K562 (cell line): ENCODE measurements around the gene CAMK2D. TPM values are rescaled to one million over a fixed set of nuclear protein-coding genes. Genes with fewer than 3 reads are reported as not detected.

Source experiments
- ATAC-seq: fragments of 200-7000 bp; cut with Tn5 transposase; 3 replicates; pipeline ENCODE4 v1.9.1; 2020; ENCODE audit warnings: moderate library complexity
- BruUV-seq: library from RNA; stranded (reverse); fragments of 400-500 nt; replicated peaks from 2 replicates; lab custom pipeline; 2021; lab: Mats Ljungman, UMichigan
- CTCF ChIA-PET: fragments of 300-600 bp; formaldehyde crosslinking; extraction: SDS; loops from one replicate; lab custom pipeline; 2021; ENCODE audit warnings: low intra/inter-chr PET ratio; lab: Yijun Ruan, JAX
- POLR2A ChIA-PET: fragments of 300-600, 350-650 bp; sonication (Branson Sonifier 250); formaldehyde crosslinking; extraction: SDS; loops from one replicate; lab custom pipeline; 2021; ENCODE audit warnings: antibody characterized with exemption, inconsistent platforms; lab: Yijun Ruan, JAX
- DNase-seq, 4 experiments: peaks; one replicate each; pipeline versions ENCODE4 v3.0.0 to v3.0.0-alpha.2; 2011 to 2018; ENCODE audit warnings: low spot score in 3 of 4, mixed read lengths in 3 of 4; ENCODE audit errors: extremely low read depth in 1 of 4
- FAIRE-seq: peaks from 2 replicates; lab custom pipeline; 2011; peaks lifted over from hg19 to GRCh38; lab: Jason Lieb, UNC
- H2AFZ ChIP-seq: 2 replicates; pipeline ENCODE4 v1.6.0; 2011; ENCODE audit warnings: low read depth, low read length, control low read depth, inconsistent platforms
- H3K27ac ChIP-seq: fragments of 200-600 bp; 3 replicates; pipeline ENCODE4 v1.8.0; 2011; ENCODE audit warnings: low read depth, mild to moderate bottlenecking, control low read depth, inconsistent platforms, low read length, moderate library complexity, mixed read lengths; ENCODE audit errors: extremely low read depth
- H3K27me3 ChIP-seq, 2 experiments: fragments of 300-600 bp in 1 of 2; 2 replicates in 1 of 2; 3 replicates in 1 of 2; pipeline versions ENCODE4 v1.6.0 to v1.8.0; 2011; ENCODE audit warnings: inconsistent platforms in 2 of 2, low read length in 2 of 2, mild to moderate bottlenecking in 1 of 2, mixed read lengths in 1 of 2, moderate library complexity in 1 of 2; ENCODE audit not compliant: control insufficient read depth in 2 of 2, insufficient read depth in 2 of 2
- H3K36me3 ChIP-seq: fragments of 300-600 bp; 3 replicates; pipeline ENCODE4 v1.8.0; 2011; ENCODE audit warnings: mild to moderate bottlenecking, low read length, inconsistent platforms; ENCODE audit not compliant: control insufficient read depth, insufficient read depth
- H3K4me1 ChIP-seq, 2 experiments: fragments of 200-600 bp in 1 of 2; replicated peaks in 1 of 2; 2 replicates in 1 of 2; 3 replicates in 1 of 2; pipeline versions ENCODE4 v1.5.1 to v1.8.0; 2011; ENCODE audit warnings: inconsistent platforms in 2 of 2, low read length in 2 of 2, mild to moderate bottlenecking in 1 of 2, mixed read lengths in 1 of 2, moderate library complexity in 1 of 2; ENCODE audit not compliant: control insufficient read depth in 2 of 2, insufficient read depth in 2 of 2
- H3K4me2 ChIP-seq: 2 replicates; pipeline ENCODE4 v1.6.1; 2011; ENCODE audit warnings: low read length, control low read depth, inconsistent platforms, mixed read lengths; ENCODE audit not compliant: insufficient read depth
- H3K4me3 ChIP-seq: fragments of 200-600 bp; sonication (generic), shearing (Covaris generic); 2 replicates; pipeline ENCODE4 v1.5.1; 2016; ENCODE audit warnings: control low read depth, inconsistent platforms
- H3K79me2 ChIP-seq: fragments of 200-600 bp; 3 replicates; pipeline ENCODE4 v1.8.0; 2011; ENCODE audit warnings: low read length, inconsistent platforms; ENCODE audit not compliant: control insufficient read depth, insufficient read depth
- H3K9ac ChIP-seq, 2 experiments: 2 replicates each; pipeline versions ENCODE4 v1.6.0 to v1.6.1; 2011; ENCODE audit warnings: low read depth in 2 of 2, low read length in 2 of 2, control low read depth in 1 of 2, inconsistent platforms in 1 of 2, mild to moderate bottlenecking in 1 of 2, mixed read lengths in 1 of 2; ENCODE audit not compliant: insufficient read depth in 1 of 2
- H3K9me1 ChIP-seq: one replicate; pipeline ENCODE4 v1.6.0; 2011; ENCODE audit warnings: inconsistent platforms, mild to moderate bottlenecking, low read length, moderate library complexity; ENCODE audit not compliant: control insufficient read depth, insufficient read depth
- H3K9me3 ChIP-seq: replicated peaks from 2 replicates; pipeline ENCODE4 v1.5.1; 2011; ENCODE audit warnings: low read depth, low read length, inconsistent platforms; ENCODE audit not compliant: control insufficient read depth, insufficient read depth
- H4K20me1 ChIP-seq: replicated peaks from 2 replicates; pipeline ENCODE4 v1.6.1; 2011; ENCODE audit warnings: low read length, inconsistent platforms, mixed read lengths; ENCODE audit not compliant: control insufficient read depth, insufficient read depth
- BRF1 ChIP-seq: IDR thresholded peaks from 3 replicates; pipeline ENCODE4 v1.6.1; 2011; ENCODE audit warnings: borderline replicate concordance, mild to moderate bottlenecking; ENCODE audit not compliant: insufficient read length; ENCODE audit errors: extremely low read depth
- CBFA2T2 ChIP-seq: fragments of 450-650 bp; conservative IDR thresholded peaks from 2 replicates; pipeline ENCODE4 v1.6.1; 2017; ENCODE audit warnings: mild to moderate bottlenecking
- CBFA2T3 ChIP-seq: fragments of 450-650 bp; IDR thresholded peaks from 2 replicates; pipeline ENCODE4 v1.6.1; 2017
- EWSR1 ChIP-seq: fragments of 450-650 bp; IDR thresholded peaks from 2 replicates; pipeline ENCODE4 v1.6.1; 2018; ENCODE audit warnings: borderline replicate concordance, mild to moderate bottlenecking, low read depth, moderate library complexity; ENCODE audit not compliant: partially characterized antibody
- GATAD2B ChIP-seq: fragments of 450-650 bp; IDR thresholded peaks from 2 replicates; pipeline ENCODE4 v1.6.1; 2017; ENCODE audit warnings: mild to moderate bottlenecking, borderline replicate concordance
- ILK ChIP-seq: fragments of 450-650 bp; IDR thresholded peaks from 2 replicates; pipeline ENCODE4 v1.6.1; 2016; ENCODE audit warnings: missing genetic modification characterization, low read depth, mild to moderate bottlenecking, missing compliant biosample characterization, moderate library complexity, borderline replicate concordance
- NUFIP1 ChIP-seq: fragments of 450-650 bp; IDR thresholded peaks from 2 replicates; pipeline ENCODE4 v1.6.1; 2018; ENCODE audit not compliant: partially characterized antibody
- RBM17 ChIP-seq: fragments of 200-400 bp; formaldehyde crosslinking; IDR thresholded peaks from 2 replicates; pipeline ENCODE4 v1.6.1; 2017; ENCODE audit warnings: low read depth, mild to moderate bottlenecking, low read length, borderline replicate concordance
- SAP30 ChIP-seq: fragments of 200-600 bp; sonication (generic); IDR thresholded peaks from 2 replicates; pipeline ENCODE4 v1.6.1; 2012; ENCODE audit warnings: borderline replicate concordance, low read depth, mild to moderate bottlenecking, moderate library complexity, low read length, control low read depth, inconsistent platforms; ENCODE audit not compliant: insufficient read depth, poor library complexity, severe bottlenecking
- SMAD4 ChIP-seq: fragments of 250-450 bp; sonication (Bioruptor Pico); conservative IDR thresholded peaks from 2 replicates; pipeline ENCODE4 v1.8.0; 2021; ENCODE audit warnings: inconsistent platforms, mild to moderate bottlenecking, moderate library complexity
- ZBTB1 ChIP-seq: sonication (generic); formaldehyde crosslinking; IDR thresholded peaks from 2 replicates; pipeline ENCODE4 v1.8.1; 2023; ENCODE audit warnings: missing genetic modification reagents, low read depth, mild to moderate bottlenecking, borderline replicate concordance
- ZC3H8 ChIP-seq: fragments of 450-650 bp; IDR thresholded peaks from 2 replicates; pipeline ENCODE4 v1.6.1; 2017
- ZNF146 ChIP-seq: IDR thresholded peaks from one replicate; pipeline ENCODE4 v1.6.1; 2018; ENCODE audit warnings: missing compliant biosample characterization; ENCODE audit not compliant: unreplicated experiment
- ZNF282 ChIP-seq: sonication (generic); formaldehyde crosslinking; IDR thresholded peaks from 2 replicates; pipeline ENCODE4 v1.8.1; 2023; ENCODE audit warnings: missing genetic modification reagents
- ZNF316 ChIP-seq: fragments of 450-650 bp; IDR thresholded peaks from 2 replicates; pipeline ENCODE4 v1.6.1; 2016
- ZNF431 ChIP-seq: sonication (generic); formaldehyde crosslinking; IDR thresholded peaks from 2 replicates; pipeline ENCODE4 v1.8.0; 2022; ENCODE audit warnings: mild to moderate bottlenecking, missing genetic modification reagents
- ZNF589 ChIP-seq: fragments of 200-800 bp; sonication (Bioruptor generic); IDR thresholded peaks from 2 replicates; pipeline ENCODE4 v1.6.1; 2016; ENCODE audit warnings: low read depth, missing genetic modification characterization, missing compliant biosample characterization
- ZNF668 ChIP-seq: fragments of 250-450 bp; sonication (Bioruptor Pico); IDR thresholded peaks from 2 replicates; pipeline ENCODE4 v1.8.0; 2022; ENCODE audit warnings: mild to moderate bottlenecking, inconsistent platforms
- WGBS: fragments of 100-300 bp; shearing (Covaris generic); methylation state at CpG from one replicate; pipeline ENCODE4 v1.1.6; 2016; ENCODE audit warnings: low coverage, mixed read lengths; ENCODE audit not compliant: insufficient coverage; ENCODE audit errors: missing lambda C conversion rate; 5-methylcytosine and 5-hydroxymethylcytosine counted together
- in situ Hi-C: fragments of 300-500 bp; cut with MboI; formaldehyde crosslinking; loops from 4 replicates; pipeline ENCODE4 v1.15.0; 2018; ENCODE audit warnings: inconsistent platforms, mixed read lengths
- intact Hi-C: fragments of 100-400 bp; cut with micrococcal nuclease; formaldehyde crosslinking; loops from 2 replicates; pipeline ENCODE4 v1.14.2; 2022
- polyA plus RNA-seq, 8 experiments: library from polyadenylated mRNA; depleted of rRNA in 4 of 8; stranded (reverse) in 5 of 8; unstranded in 3 of 8; fragments of >200 nt; fragmentation: Nextera tagmentation in 2 of 8; fragmentation: Illumina TruSeq in 1 of 8; extraction: Ambion mirVana in 2 of 8; extraction: Trizol in 1 of 8; gene quantifications; 2 replicates each; pipeline versions ENCODE4 v1.2.1 to v1.2.3, GENCODE V29; 2011 to 2014; ENCODE audit warnings: inconsistent platforms in 1 of 8, missing spikeins in 1 of 8
- total RNA-seq, 7 experiments: library from RNA; depleted of rRNA in 6 of 7; stranded (reverse); fragments of >200 nt in 6 of 7; fragmentation: Illumina TruSeq in 2 of 7; extraction: Trizol in 2 of 7; gene quantifications; 2 replicates each; pipeline versions ENCODE4 v1.2.1 to v1.2.3, GENCODE V29; 2011 to 2021; ENCODE audit warnings: low replicate concordance in 1 of 7
- TF ChIP-seq, protein P1 (sequence below): fragments of 250-450 bp; sonication (Bioruptor Pico); IDR thresholded peaks from 2 replicates; pipeline ENCODE4 v1.5.0; 2021; ENCODE audit warnings: mild to moderate bottlenecking, moderate library complexity

CAMK2D gene
- total and polyA plus RNA-seq, 9 of the 15 experiments (the other 6 are each of a cell fraction or from before 2014, with no cell fraction given) = 0.01 to 0.33 (median 0.04) TPM; not detected in 2

DNA sequence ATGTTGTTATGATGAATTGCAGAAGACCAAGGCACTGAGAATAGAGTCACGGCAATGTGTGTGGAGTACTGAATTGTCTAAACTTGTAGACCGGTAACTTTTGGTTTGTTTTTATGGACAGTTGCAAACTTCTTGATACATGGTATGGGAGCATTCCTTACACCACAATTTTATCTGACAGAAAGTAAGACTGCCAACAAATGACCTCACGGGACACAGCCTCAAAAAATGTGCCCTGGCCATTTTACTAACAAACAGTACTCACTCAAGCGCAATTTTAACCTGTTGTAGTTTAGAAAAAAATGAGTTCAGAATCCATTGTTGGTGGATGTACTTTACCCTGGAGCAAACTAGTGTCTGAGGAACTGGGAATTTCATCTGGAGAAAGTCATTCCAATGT, 321.2 kb downstream of the CAMK2D start:
- Histone ChIP-seq H3K36me3 (no peaks in the 10 kb centered on the region), H3K27ac (no peak overlapping the region), H3K4me3 (no peak overlapping the region), H2AFZ (no peak overlapping the region), H3K79me2 (no peaks in the 10 kb centered on the region), H3K4me2 (no peak overlapping the region), H3K9ac (no peak overlapping the region), H3K27me3 (no peaks in the 10 kb centered on the region), H3K9me1 (no peaks in the 10 kb centered on the region), H4K20me1 (no peaks in the 10 kb centered on the region), H3K9me3 (no peaks in the 10 kb centered on the region), H3K4me1 (no peaks in the 10 kb centered on the region)
- no peak for FAIRE-seq
- WGBS = 0% methylated on average over 4 of the region's 4 CpGs
- ChIA-PET POLR2A (no interaction called here), CTCF (no interaction called here)
- no peak for ATAC-seq
- in situ Hi-C loops = no loop called here
- no TSS peak for BruUV-seq
- intact Hi-C loops = no loop called here
- TF ChIP-seq RBM17 (no peak), CBFA2T3 (no peak), ILK (tag) (no peak), ZNF282 (CRISPR knock-in tag) (no peak), ZNF589 (no peak), CBFA2T2 (no peak), SAP30 (no peak), ZBTB1 (CRISPR knock-in tag) (no peak), SMAD4 (CRISPR knock-in tag) (no peak), ZNF431 (no peak), BRF1 (no peak), ZC3H8 (no peak), ZNF316 (no peak), EWSR1 (no peak), NUFIP1 (no peak), ZNF668 (no peak), ZNF146 (no peak), GATAD2B (no peak)
- TF ChIP-seq, protein P1, sequence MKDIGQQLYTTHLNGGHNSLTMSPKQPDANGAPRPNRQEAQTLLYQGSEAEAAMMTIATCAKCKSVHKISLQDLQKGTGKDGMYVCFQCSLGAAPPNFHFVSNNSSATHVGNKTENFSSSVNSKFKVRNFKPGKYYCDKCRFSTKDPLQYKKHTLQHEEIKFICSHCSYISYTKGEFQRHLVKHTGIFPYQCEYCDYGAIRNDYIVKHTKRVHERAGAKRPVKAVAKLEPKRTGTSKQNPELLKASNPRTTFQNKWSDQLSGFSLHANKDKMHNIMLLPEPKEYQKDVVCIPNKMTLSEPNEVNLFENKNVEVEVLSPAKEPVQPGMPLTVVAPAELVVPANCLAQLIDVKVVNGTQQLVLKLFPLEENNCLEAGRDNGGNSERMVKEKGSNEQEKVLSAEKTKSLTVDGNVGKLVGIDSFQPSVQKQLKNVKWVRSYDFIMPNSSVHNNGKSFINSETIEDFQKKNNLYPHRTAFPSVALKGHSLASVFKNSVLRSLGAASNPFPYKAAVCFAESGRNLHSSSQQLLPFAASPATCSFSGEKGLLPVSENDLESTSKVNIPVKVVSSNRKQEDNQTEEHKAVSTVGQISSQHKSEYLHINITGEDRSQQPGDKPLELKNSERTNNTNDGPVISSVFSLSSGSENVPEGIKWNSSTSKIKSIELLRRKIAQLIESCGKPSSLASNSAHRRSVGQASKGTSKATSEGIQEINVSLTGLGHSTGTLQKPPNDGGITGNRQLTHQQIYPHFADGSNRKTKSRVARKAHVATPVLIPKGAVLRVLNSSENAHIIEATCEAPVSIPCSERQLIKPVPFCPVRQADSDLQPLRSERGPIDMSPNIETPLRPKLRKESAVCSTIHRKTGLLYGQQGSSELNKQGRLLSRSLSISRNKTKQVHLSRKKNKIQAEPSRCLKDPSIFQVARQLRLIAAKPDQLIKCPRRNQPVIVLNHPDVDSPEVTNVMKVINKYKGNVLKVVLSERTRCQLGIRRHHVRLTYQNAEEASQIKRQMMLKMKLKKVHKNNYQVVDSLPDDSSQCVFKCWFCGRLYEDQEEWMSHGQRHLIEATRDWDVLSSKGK (CRISPR knock-in tag) = no peak
- DNase-seq = no peak
